ENCODE results near the gene GRK5. TPM values are rescaled to one million over a fixed set of nuclear protein-coding genes. Genes with fewer than 3 reads are reported as not detected.

GRK5 gene
- total RNA-seq, 1 experiment from 2014 or later: 1.2 TPM

DNA sequence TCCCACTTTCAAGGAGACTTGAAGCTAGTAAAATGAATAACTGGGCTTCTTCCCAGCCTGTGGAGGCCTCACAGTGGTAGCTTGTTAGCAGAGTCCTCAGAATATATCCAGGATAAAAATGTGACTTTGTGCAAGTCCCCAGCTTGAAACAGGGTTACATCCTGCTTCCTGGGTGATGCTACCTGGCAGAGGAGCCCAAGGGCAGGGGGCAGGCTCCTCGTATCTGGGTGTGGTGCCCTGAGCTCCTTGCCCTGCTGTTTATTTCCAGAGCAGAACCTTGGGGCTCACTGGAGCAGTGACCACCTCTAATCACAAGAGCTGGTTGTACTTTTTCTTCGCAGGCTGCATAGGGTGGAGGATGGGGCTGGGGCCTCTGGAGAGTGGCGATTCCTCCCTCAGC lies 94.8 kb downstream of the GRK5 start:
- Histone ChIP-seq H3K27ac (ENCODE audit: insufficient read length, low read depth, low read length) (no peak overlapping the region), H2BK5ac (ENCODE audit: insufficient read length, low read length) (no peak overlapping the region), H4K8ac (replicated peaks; ENCODE audit: insufficient read length, low read depth, low read length) (no peak overlapping the region), H2AFZ (ENCODE audit: low read length) (no peak overlapping the region), H3K23me2 (ENCODE audit: insufficient read length, low read depth, low read length, poor library complexity, severe bottlenecking) (no peaks in the 10 kb centered on the region), H4K5ac (ENCODE audit: insufficient read length, low read depth, low read length) (no peak overlapping the region), H3K9ac (ENCODE audit: extremely low read depth, insufficient read length, low read length) (no peak overlapping the region), H3K79me2 (ENCODE audit: insufficient read depth, low read length) (no peaks in the 10 kb centered on the region), H2BK120ac (ENCODE audit: low read depth, low read length, poor library complexity, severe bottlenecking) (no peak overlapping the region), H3K4me1 (ENCODE audit: insufficient read depth, low read length) (no peaks in the 10 kb centered on the region), H3K9me3 (ENCODE audit: control insufficient read depth, low read depth, low read length) (no peaks in the 10 kb centered on the region), H2AK5ac (ENCODE audit: insufficient read length, low read length) (no peak overlapping the region), H2BK12ac (ENCODE audit: insufficient read length, low read depth, low read length) (no peak overlapping the region), H3K56ac (ENCODE audit: insufficient read length, low read depth, low read length) (no peak overlapping the region), H4K91ac (ENCODE audit: insufficient read length, low read depth, low read length) (no peak overlapping the region), H3K23ac (ENCODE audit: insufficient read length, low read depth, low read length) (no peak overlapping the region), H4K20me1 (ENCODE audit: control insufficient read depth, insufficient read depth, insufficient read length) (no peaks in the 10 kb centered on the region), H2BK20ac (ENCODE audit: low read depth, low read length, poor library complexity, severe bottlenecking) (no peak overlapping the region), H3K4me2 (ENCODE audit: insufficient read depth, insufficient read length, low read length) (no peak overlapping the region), H3K27me3 (ENCODE audit: insufficient read depth, low read length) (no peaks in the 10 kb centered on the region), H3K4ac (ENCODE audit: low read depth, low read length) (no peak overlapping the region), H2BK15ac (ENCODE audit: low read depth, low read length) (no peak overlapping the region), H3K18ac (ENCODE audit: insufficient read length, low read depth, low read length) (no peak overlapping the region), H3K79me1 (ENCODE audit: insufficient read depth, low read depth, low read length, poor library complexity, severe bottlenecking) (no peaks in the 10 kb centered on the region), H3T11ph (ENCODE audit: low read length) (no peak overlapping the region), H3K14ac (ENCODE audit: insufficient read depth, low read length) (no peak overlapping the region; the same call in 1 of the 2 replicates)
- TF ChIP-seq, protein P1, sequence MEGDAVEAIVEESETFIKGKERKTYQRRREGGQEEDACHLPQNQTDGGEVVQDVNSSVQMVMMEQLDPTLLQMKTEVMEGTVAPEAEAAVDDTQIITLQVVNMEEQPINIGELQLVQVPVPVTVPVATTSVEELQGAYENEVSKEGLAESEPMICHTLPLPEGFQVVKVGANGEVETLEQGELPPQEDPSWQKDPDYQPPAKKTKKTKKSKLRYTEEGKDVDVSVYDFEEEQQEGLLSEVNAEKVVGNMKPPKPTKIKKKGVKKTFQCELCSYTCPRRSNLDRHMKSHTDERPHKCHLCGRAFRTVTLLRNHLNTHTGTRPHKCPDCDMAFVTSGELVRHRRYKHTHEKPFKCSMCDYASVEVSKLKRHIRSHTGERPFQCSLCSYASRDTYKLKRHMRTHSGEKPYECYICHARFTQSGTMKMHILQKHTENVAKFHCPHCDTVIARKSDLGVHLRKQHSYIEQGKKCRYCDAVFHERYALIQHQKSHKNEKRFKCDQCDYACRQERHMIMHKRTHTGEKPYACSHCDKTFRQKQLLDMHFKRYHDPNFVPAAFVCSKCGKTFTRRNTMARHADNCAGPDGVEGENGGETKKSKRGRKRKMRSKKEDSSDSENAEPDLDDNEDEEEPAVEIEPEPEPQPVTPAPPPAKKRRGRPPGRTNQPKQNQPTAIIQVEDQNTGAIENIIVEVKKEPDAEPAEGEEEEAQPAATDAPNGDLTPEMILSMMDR (conservative IDR thresholded peaks at IDR 0.05): no peak
- H3K27ac Mint-ChIP-seq: no peak overlapping the region
- H3K9me3 Mint-ChIP-seq: peaks cover 0 to 7% of the 10 kb centered on the region in 2 experiments; a peak in 1 of 5 replicates
- no peak overlapping the region for H3K4me3 Mint-ChIP-seq
- WGBS (ENCODE audit: extremely low coverage, insufficient read length, low lambda C conversion rate): no CpG with 5 or more reads among the region's 3 CpGs
- H3K27me3 Mint-ChIP-seq (ENCODE audit: low read depth): peaks cover 2% of the 10 kb centered on the region; the same call in 1 of the 2 replicates
- peaks cover 0 to 7% (median 2%) of the 10 kb centered on the region in 3 experiments; a peak in 2 of 7 replicates for H3K36me3 Mint-ChIP-seq (ENCODE audit: insufficient read depth in 1 of 3, low read depth in 3 of 3)
- H3K4me1 Mint-ChIP-seq: peaks cover 9 to 13% of the 10 kb centered on the region in 2 experiments; a peak in 3 of 4 replicates
- DNase-seq: no peak

Data from H9 (cell line).